ENCODE measurements around the gene GAGE12D. TPM values are rescaled to one million over a fixed set of nuclear protein-coding genes. Genes with fewer than 3 reads are reported as not detected.
A peak's percentile ranks its signal among the peaks of the same experiment; 100 is the strongest.
"Not testable (repeated sequence)": the region's sequence is repeated elsewhere in the genome, so short reads cannot be mapped to it uniquely, and the experiment has no call there.

Gene GAGE12D
- total RNA-seq (not detected), polyA plus RNA-seq (not detected)
- long read RNA-seq, donor 1 = 0 reads
- long read RNA-seq, donor 2 = 0 reads

GRCh38 chrX:49541433-49541832 is at the start of gene GAGE12D:
TSS of gene GAGE12D (plus strand) at chrX:49541733. CDS start at chrX:49542888, 1,155 bp downstream.
- ATAC-seq; H3K4me1 ChIP-seq; H3K27ac ChIP-seq; H3K9me3 ChIP-seq; H3K36me3 ChIP-seq (ENCODE audit: insufficient read depth in 1 of 2, low read depth in 1 of 2); H3K27me3 ChIP-seq (ENCODE audit: insufficient read depth in 3 of 3, low read length in 2 of 3); intact Hi-C loops (cut with DNase I); H3K4me3 ChIP-seq; DNase-seq: not testable (repeated sequence)
- no CpG with 5 or more reads among the region's 16 CpGs for WGBS, 3 donors

DNA sequence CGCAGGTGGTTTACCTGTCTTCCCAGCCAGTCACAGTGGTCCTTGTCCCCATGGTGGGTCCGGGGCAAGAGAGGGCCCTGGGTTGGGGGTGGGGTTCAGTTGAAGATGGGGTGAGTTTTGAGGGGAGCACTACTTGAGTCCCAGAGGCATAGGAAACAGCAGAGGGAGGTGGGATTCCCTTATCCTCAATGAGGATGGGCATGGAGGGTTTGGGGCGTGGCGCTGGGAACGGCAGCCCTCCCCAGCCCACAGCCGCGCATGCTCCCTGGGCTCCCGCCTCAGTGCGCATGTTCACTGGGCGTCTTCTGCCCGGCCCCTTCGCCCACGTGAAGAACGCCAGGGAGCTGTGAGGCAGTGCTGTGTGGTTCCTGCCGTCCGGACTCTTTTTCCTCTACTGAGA is 9.7 kb upstream of the GAGE12D start, which contains the start of gene GAGE12C:
TSS of gene GAGE12C (plus strand) at position 301 of the 400 bp plus-strand sequence. CDS start 1,155 bp downstream, outside the sequence.
- H3K4me1 ChIP-seq; H3K4me3 ChIP-seq; H3K27me3 ChIP-seq (ENCODE audit: insufficient read depth in 3 of 3, low read length in 2 of 3); H3K36me3 ChIP-seq (ENCODE audit: insufficient read depth in 1 of 2, low read depth in 1 of 2); H3K27ac ChIP-seq; DNase-seq; H3K9me3 ChIP-seq; intact Hi-C loops (cut with DNase I); ATAC-seq: not testable (repeated sequence)
- no CpG with 5 or more reads among the region's 16 CpGs for WGBS, 3 donors

GRCh38 chrX:49550989-49551388 is 9.5 kb downstream of the GAGE12D start, which contains the start of gene GAGE12E:
TSS of gene GAGE12E (plus strand) at chrX:49551289. CDS start at chrX:49552444, 1,155 bp downstream.
- H3K9me3 ChIP-seq; H3K4me1 ChIP-seq; DNase-seq; H3K36me3 ChIP-seq (ENCODE audit: insufficient read depth in 1 of 2, low read depth in 1 of 2); H3K27me3 ChIP-seq (ENCODE audit: insufficient read depth in 3 of 3, low read length in 2 of 3); H3K4me3 ChIP-seq; intact Hi-C loops (cut with DNase I); ATAC-seq; H3K27ac ChIP-seq: not testable (repeated sequence)
- WGBS, 3 donors = no CpG with 5 or more reads among the region's 16 CpGs

DNA sequence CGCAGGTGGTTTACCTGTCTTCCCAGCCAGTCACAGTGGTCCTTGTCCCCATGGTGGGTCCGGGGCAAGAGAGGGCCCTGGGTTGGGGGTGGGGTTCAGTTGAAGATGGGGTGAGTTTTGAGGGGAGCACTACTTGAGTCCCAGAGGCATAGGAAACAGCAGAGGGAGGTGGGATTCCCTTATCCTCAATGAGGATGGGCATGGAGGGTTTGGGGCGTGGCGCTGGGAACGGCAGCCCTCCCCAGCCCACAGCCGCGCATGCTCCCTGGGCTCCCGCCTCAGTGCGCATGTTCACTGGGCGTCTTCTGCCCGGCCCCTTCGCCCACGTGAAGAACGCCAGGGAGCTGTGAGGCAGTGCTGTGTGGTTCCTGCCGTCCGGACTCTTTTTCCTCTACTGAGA is 19.0 kb downstream of the GAGE12D start, which contains the start of gene GAGE12F:
TSS of gene GAGE12F (plus strand) at position 301 of the 400 bp plus-strand sequence. CDS start 1,155 bp downstream, outside the sequence.
- no CpG with 5 or more reads among the region's 16 CpGs for WGBS, 3 donors
- H3K4me3 ChIP-seq; H3K27ac ChIP-seq; H3K27me3 ChIP-seq (ENCODE audit: insufficient read depth in 3 of 3, low read length in 2 of 3); H3K9me3 ChIP-seq; H3K4me1 ChIP-seq; DNase-seq; ATAC-seq; H3K36me3 ChIP-seq (ENCODE audit: insufficient read depth in 1 of 2, low read depth in 1 of 2); intact Hi-C loops (cut with DNase I): not testable (repeated sequence)

DNA sequence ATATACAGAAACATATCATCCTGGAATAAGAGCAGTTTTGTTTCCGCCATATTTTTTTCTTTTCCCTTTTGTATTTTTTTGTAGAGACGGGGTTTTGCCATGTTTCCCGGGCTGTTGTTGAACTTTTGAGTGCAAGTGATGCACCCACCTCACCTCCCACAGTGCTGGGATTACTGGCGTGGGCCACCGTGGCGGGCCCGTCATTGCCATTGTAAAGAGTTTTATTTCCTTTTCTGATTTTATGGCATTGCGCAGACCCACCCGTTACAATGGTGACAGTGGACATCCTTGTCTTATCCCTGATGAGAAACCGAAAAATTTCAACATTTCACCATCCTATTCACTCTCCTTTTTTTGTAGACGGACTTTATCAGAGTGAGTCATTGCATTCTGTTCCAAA is 27.2 kb downstream of the GAGE12D start:
- H3K4me3 ChIP-seq; H3K27ac ChIP-seq; intact Hi-C loops (cut with DNase I); H3K27me3 ChIP-seq (ENCODE audit: insufficient read depth in 3 of 3, low read length in 2 of 3); ATAC-seq; H3K36me3 ChIP-seq (ENCODE audit: insufficient read depth in 1 of 2, low read depth in 1 of 2); H3K4me1 ChIP-seq; H3K9me3 ChIP-seq: not testable (repeated sequence)
- DNase-seq = peak in 1 of 2 donors; percentile 18
- no CpG with 5 or more reads among the region's 11 CpGs for WGBS, 3 donors

DNA sequence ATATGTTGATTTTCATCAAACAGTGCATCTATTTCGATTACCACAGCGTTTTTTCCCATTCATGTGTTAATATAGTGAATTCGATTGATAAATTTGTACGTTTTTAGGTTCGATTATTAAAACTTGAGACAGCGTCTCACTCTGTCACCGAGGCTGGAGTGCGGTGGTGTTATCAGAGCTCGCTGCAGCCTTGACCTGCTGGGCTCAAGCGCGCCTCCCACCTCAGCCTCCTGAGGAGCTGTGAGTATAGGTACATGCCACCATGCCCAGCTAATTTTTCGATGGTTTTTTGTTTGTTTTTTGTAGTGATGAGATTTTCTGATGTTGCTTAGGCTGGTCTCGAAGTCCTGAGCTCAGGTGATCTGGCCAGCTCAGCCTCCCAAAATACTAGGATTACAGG is 27.6 kb downstream of the GAGE12D start:
- H3K36me3 ChIP-seq (ENCODE audit: insufficient read depth in 1 of 2, low read depth in 1 of 2); intact Hi-C loops (cut with DNase I); H3K27ac ChIP-seq; H3K4me1 ChIP-seq; H3K9me3 ChIP-seq; ATAC-seq; H3K27me3 ChIP-seq (ENCODE audit: insufficient read depth in 3 of 3, low read length in 2 of 3); H3K4me3 ChIP-seq: not testable (repeated sequence)
- DNase-seq = peak in 1 of 2 donors; percentile 12
- no CpG with 5 or more reads among the region's 13 CpGs for WGBS, 3 donors

- H3K27ac ChIP-seq; H3K27me3 ChIP-seq (ENCODE audit: insufficient read depth in 3 of 3, low read length in 2 of 3); H3K36me3 ChIP-seq (ENCODE audit: insufficient read depth in 1 of 2, low read depth in 1 of 2); DNase-seq; H3K9me3 ChIP-seq; H3K4me1 ChIP-seq; intact Hi-C loops (cut with DNase I); ATAC-seq; H3K4me3 ChIP-seq: not testable (repeated sequence)
- WGBS, 3 donors = no CpG with 5 or more reads among the region's 16 CpGs
Observed at GRCh38 chrX:49570100-49570499, 28.6 kb downstream of the GAGE12D start, which contains the start of gene GAGE12G. TSS of gene GAGE12G (plus strand) at chrX:49570400. CDS start at chrX:49571555, 1,155 bp downstream.

DNA sequence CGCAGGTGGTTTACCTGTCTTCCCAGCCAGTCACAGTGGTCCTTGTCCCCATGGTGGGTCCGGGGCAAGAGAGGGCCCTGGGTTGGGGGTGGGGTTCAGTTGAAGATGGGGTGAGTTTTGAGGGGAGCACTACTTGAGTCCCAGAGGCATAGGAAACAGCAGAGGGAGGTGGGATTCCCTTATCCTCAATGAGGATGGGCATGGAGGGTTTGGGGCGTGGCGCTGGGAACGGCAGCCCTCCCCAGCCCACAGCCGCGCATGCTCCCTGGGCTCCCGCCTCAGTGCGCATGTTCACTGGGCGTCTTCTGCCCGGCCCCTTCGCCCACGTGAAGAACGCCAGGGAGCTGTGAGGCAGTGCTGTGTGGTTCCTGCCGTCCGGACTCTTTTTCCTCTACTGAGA is 38.1 kb downstream of the GAGE12D start, which contains the start of gene GAGE12H:
TSS of gene GAGE12H (plus strand) at position 301 of the 400 bp plus-strand sequence. CDS start 1,155 bp downstream, outside the sequence.
- H3K4me3 ChIP-seq; H3K27ac ChIP-seq; H3K36me3 ChIP-seq (ENCODE audit: insufficient read depth in 1 of 2, low read depth in 1 of 2); H3K4me1 ChIP-seq; DNase-seq; intact Hi-C loops (cut with DNase I); H3K27me3 ChIP-seq (ENCODE audit: insufficient read depth in 3 of 3, low read length in 2 of 3); H3K9me3 ChIP-seq; ATAC-seq: not testable (repeated sequence)
- no CpG with 5 or more reads among the region's 16 CpGs for WGBS, 3 donors

DNA sequence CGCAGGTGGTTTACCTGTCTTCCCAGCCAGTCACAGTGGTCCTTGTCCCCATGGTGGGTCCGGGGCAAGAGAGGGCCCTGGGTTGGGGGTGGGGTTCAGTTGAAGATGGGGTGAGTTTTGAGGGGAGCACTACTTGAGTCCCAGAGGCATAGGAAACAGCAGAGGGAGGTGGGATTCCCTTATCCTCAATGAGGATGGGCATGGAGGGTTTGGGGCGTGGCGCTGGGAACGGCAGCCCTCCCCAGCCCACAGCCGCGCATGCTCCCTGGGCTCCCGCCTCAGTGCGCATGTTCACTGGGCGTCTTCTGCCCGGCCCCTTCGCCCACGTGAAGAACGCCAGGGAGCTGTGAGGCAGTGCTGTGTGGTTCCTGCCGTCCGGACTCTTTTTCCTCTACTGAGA is 47.7 kb downstream of the GAGE12D start, which contains the start of gene GAGE2A:
TSS of gene GAGE2A (plus strand) at position 301 of the 400 bp plus-strand sequence. CDS start 1,155 bp downstream, outside the sequence.
- H3K27me3 ChIP-seq (ENCODE audit: insufficient read depth in 3 of 3, low read length in 2 of 3); intact Hi-C loops (cut with DNase I); H3K27ac ChIP-seq; H3K4me3 ChIP-seq; DNase-seq; H3K9me3 ChIP-seq; ATAC-seq; H3K36me3 ChIP-seq (ENCODE audit: insufficient read depth in 1 of 2, low read depth in 1 of 2); H3K4me1 ChIP-seq: not testable (repeated sequence)
- no CpG with 5 or more reads among the region's 16 CpGs for WGBS, 3 donors

DNA sequence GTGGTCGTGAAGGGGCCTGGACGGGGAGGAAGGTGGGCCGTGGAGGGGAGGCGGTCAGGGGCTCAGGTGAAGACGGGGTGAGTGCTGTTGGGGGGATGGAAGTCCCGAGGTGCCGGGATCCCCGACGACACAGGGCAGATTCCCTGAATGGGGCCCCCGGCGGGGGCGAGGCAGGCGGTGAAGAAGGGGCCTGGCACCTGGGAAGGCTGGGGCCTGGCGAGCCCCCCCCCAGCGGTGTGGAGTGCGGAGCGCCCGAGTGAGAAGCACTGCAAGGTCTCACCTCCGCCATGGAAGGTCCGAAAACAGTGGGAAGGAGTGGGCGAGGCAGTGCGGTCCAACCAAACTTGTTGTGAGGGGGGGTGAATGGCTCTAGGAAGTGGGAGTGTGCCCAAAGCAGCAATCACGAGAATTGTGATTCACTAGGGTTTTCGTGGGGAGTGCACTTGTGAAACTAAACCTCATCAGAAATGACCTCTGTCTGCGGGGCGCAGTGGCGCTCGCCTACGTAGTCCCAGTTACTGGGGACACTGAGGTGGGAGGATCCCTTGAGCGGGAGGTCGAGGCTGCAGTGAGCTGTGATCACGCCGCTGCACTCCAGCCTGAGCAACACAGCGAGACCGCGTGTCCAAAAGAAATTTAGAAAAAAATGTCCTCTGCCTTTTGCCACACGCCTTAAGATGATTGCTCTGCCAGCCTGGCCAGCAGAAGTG is 48.4 kb downstream of the GAGE12D start:
- H3K27ac ChIP-seq; H3K9me3 ChIP-seq; H3K4me3 ChIP-seq; H3K27me3 ChIP-seq (ENCODE audit: insufficient read depth in 3 of 3, low read length in 2 of 3); H3K4me1 ChIP-seq; ATAC-seq; H3K36me3 ChIP-seq (ENCODE audit: insufficient read depth in 1 of 2, low read depth in 1 of 2); intact Hi-C loops (cut with DNase I): not testable (repeated sequence)
- peak; percentile 17 to 65 for DNase-seq
- WGBS, 3 donors = 89 to 91% (median 90%) methylated on average over 23 to 25 of the region's 37 CpGs

DNA sequence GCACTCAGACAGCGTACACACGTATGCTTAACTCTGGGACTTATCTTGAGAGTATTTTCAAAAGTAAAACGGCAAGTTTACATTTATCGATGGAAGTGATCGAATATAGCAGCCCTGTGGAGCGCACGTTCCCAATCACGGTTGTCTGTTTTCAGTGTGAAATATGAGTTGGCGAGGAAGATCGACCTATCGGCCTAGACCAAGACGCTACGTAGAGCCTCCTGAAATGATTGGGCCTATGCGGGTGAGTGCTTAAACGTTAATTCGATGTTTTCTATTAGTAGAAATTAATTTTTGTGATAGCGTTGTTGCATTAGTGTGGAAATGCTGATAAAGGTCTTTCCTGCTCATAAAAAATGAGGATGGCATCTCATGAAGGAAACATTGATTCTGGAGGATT is 49.0 kb downstream of the GAGE12D start:
- intact Hi-C loops (cut with DNase I); H3K4me3 ChIP-seq; H3K27ac ChIP-seq; H3K27me3 ChIP-seq (ENCODE audit: insufficient read depth in 3 of 3, low read length in 2 of 3); ATAC-seq; H3K36me3 ChIP-seq (ENCODE audit: insufficient read depth in 1 of 2, low read depth in 1 of 2); H3K4me1 ChIP-seq; H3K9me3 ChIP-seq; DNase-seq: not testable (repeated sequence)
- 87 to 93% (median 92%) methylated on average over 10 of the region's 17 CpGs for WGBS, 3 donors

Measured in psoas muscle (tissue), 8 donors.